M059J (cell line): ENCODE measurements around the gene MCTP2. TPM values are rescaled to one million over a fixed set of nuclear protein-coding genes. Genes with fewer than 3 reads are reported as not detected.
A peak's percentile ranks its signal among the peaks of the same experiment; 100 is the strongest.

ENCODE experiments used
- DNase-seq: peaks from one replicate; pipeline ENCODE4 v3.0.0-alpha.2; 2012; ENCODE audit warnings: low read depth
- total RNA-seq: library from RNA; depleted of rRNA; stranded (reverse); fragments of >200 nt; shearing (Covaris generic); gene quantifications from 2 replicates; pipeline ENCODE4 v1.2.3, GENCODE V29; 2014

MCTP2 gene
- total RNA-seq, 1 experiment from 2014 or later: 0.91 TPM

DNA sequence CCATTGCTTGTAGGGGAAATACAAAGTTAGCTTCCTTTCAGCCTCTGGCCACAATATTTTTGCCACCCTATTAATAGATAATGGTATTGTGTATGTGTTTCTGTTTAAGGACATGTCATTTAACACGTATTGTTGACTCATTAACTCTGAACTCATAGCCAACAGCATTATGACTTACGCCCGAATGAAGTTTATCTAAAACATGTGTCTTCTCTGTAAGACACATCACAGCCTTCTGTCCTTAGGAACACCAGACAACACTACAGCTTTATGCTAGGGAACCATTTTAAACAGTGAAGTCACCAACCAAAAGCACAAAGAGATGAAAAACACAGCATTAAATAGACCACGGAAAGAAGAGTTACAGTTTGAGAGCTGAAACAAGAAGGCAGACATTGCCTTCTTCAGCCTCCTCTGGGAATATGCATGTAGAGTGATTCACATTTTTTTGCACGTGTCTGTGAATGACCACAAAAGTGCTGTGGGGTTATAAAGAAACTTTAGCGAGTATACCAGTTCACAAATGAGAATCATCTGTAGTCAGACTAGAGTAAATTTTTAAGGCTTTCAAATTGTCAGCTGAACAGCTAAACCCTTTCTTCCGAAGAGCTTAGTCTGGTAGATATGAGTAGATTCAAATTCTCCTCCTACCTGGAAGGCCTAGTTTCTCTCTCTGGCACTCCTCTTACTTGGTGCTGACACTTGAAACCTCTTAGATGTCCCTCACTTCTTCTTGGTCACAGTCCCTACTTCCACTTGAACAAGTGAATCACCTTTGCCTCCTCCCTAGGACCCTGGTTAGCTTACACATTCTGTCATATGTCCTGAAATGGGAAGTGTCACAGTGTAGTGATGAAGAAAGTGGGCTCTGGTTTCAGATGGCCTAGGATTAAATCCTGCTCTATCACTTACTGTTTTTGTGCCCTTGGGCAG lies 32.2 kb downstream of the MCTP2 start:
- peak; percentile 9 for DNase-seq

- DNase-seq: peak; percentile 7
Measured at GRCh38 chr15:94265009-94265408, 33.6 kb downstream of the MCTP2 start.

DNA sequence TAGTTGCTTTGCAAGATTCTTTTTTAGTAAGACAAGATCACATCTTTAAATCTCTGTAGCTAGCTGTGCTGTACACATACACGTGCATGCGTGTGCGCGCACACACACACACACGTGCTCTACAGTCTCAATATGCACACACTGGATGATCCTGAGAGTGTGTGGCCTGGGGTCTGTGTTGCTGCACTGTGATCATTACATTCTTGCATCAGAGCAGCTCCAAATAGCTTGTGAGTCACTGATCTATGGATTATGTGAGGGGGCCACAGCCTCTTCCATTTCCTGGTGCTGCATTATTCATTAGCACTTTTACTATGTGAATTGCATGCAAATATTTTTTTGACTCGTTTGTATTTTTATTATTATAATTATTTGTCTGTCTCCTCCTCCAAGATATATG lies 34.6 kb downstream of the MCTP2 start:
- no peak for DNase-seq

GRCh38 chr15:94266789-94267188 lies 35.4 kb downstream of the MCTP2 start:
- no peak for DNase-seq

DNA sequence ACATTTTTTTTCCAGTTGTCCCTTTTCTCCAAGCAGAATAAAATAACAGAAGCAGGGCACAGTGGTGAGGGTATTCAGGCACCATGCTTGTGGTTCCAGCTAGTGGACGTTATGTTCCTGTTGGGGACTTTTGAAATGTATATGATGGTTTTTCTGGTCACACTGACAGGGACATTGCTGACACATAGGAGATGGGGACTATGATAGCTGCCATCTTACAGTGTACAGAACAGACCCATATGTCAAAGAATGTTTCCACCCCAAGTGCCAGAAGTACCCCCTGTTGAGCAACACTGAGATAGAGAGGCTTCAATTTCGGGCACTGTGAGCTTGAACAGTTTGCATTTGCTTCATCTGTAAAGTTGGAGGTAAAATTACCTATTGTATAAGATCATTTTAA lies 38.6 kb downstream of the MCTP2 start:
- DNase-seq: no peak

- DNase-seq: no peak
Measured at GRCh38 chr15:94270570-94270969, 39.2 kb downstream of the MCTP2 start.

- DNase-seq: no peak
Measured at GRCh38 chr15:94272251-94272898, 41.0 kb downstream of the MCTP2 start.

DNA sequence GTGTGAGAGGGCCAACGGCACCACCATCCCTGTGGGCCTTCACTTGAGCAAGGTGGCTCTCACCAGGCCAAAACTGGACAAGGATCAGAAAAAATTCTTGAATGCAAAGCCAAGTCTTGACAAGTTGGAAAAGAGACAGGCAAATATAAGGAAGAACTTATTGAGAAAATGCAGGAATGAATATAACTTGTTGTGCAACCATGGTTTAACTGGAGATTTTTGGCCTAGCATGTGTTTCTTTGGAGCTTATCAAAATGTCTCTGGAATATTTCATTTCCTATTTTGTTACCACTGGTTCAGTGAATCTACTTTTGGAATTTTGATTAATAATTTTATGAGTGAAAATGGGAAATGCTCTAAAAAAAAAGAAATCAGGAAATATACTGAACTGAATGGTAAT lies 42.5 kb downstream of the MCTP2 start:
- DNase-seq: no peak

DNA sequence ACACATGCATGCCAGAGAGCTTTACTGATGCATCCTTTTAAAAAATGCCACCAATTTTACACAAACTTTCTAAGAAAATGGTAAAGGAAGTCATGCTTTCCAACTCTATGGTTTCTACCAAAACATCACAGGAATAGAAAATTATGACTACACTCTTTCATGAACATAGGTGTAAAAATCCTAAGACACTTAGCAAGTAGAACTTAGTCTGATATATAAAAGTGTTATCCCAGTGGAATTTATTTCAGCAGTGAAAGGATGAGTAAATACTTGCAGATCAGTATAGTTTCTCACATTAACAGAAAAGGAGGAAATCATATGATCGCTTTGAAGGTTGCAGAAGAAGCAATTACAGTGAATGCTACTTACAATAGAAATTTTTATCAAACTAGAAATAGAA lies 43.4 kb downstream of the MCTP2 start:
- no peak for DNase-seq

GRCh38 chr15:94277485-94277884 lies 46.1 kb downstream of the MCTP2 start:
- no peak for DNase-seq

DNA sequence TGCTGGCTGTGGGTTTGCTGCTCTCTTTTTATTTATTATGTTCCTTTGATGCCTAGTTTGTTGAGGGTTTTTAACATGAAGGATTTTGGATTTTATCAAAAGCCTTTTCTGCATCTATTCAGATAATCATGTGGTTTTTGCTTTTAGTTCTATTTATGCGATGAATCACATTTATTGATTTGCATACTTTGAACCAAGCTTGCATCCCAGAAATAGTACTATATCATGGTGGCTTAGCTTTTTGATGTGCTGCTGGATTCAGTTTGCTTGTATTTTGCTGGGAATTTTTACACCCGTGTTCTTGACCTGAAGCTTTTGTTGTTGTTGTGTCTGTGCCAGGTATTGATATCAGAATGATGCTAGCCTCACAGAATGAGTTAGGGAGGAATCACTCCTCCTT lies 48.4 kb downstream of the MCTP2 start:
- no peak for DNase-seq

DNA sequence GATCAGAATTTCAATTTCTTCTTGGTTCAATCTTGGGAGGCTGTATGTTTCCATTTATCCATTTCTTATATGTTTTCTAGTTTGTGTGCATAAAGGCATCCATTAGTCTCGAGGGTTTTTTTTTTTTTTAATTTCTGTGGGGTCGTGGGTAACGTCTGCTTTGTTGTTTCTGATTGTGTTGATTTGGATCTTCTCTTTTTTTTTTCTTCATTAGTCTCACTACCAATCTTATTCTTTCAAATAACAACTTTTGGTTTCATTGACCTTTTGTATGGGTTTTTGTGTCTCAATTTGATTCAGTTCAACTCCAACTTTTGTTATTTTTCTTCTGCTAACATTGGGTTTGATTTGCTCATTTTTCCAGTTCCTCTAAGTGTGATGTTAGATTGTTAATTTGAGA lies 48.9 kb downstream of the MCTP2 start:
- no peak for DNase-seq

DNA sequence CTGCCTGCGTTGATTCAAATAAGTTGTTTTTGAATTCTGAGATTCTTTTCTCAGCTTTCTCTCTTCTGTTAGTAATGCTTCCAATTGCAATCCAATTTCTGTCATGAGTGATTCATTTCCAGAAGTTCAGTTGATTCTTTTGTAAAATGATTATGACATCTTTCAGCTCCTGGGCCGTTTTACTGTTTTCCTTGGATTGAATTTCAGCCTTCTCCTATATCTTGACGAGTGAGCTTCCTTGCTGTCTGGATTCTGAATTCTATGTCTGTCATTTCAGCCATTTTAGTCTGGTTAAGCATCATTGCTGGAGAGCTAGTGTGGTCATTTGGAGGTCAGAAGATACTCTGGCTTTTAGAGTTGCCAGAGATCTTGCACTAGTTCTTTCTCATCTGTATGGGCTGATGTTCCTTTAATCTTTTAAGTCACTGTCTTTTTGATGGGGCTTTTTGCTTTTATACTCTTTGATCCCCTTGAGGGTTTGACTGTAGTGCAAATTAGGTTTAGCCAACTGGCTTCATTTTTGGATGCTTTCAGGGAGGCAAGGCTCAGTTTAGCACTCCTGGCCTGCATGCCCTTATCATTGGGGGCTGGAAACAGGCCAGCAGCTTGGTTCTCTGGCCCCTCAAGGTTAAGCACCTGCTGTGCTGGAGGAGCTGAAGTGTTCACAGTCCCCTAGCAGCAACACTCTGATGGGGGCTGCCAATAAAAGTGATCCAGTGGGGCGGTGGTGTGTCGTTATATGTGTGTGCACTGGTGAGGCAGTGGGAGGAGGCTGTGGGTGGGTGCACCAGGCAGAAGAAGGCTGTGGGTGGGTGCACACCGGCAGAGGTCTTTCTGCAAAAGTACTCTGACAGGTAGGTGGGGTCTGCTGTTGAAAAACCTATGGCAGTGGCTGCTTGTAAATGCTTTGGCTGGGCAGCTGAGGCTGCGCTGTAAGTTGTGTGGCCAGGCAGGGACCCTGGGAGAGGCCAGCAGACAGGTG lies 51.2 kb downstream of the MCTP2 start:
- no peak for DNase-seq

DNA sequence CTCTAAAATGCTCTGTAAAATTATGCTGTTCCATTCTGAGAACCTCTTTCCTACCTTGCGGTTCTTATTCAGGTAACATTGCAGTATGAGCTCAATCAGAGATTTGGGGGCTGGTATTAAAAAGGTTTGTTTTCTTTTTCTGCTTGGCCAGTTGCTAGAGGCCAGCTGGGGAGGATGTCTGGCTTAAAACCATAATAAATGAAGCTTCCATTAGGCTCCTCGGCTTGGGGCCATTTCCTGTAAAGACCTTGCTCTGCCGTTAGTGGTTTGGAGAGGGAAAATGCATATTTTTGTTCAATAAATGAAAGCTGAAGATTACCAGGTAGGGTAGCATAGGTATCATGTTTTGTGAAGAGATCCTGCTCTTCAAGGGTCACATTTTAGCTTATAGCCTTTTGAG lies 55.2 kb downstream of the MCTP2 start:
- DNase-seq: no peak

GRCh38 chr15:94287794-94288246 lies 56.5 kb downstream of the MCTP2 start:
- DNase-seq: no peak

DNA sequence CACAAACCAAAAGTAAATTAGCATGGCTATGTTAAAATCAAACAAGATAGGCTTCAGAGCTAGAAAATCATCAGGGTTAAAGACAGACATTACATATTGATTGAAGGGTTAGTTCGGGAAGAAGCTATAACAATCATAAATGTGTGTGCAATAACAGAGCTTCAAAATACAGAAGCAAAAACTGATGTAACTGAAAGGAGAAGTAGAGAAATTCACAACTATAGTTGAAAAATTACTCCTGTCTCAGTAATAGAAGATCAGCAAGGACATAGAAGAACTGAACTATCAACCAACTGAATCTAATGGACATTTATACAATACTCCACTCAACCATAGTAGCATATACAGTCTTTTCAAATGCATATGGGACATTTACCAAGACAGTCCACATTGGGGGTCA lies 59.4 kb downstream of the MCTP2 start:
- DNase-seq: no peak

DNA sequence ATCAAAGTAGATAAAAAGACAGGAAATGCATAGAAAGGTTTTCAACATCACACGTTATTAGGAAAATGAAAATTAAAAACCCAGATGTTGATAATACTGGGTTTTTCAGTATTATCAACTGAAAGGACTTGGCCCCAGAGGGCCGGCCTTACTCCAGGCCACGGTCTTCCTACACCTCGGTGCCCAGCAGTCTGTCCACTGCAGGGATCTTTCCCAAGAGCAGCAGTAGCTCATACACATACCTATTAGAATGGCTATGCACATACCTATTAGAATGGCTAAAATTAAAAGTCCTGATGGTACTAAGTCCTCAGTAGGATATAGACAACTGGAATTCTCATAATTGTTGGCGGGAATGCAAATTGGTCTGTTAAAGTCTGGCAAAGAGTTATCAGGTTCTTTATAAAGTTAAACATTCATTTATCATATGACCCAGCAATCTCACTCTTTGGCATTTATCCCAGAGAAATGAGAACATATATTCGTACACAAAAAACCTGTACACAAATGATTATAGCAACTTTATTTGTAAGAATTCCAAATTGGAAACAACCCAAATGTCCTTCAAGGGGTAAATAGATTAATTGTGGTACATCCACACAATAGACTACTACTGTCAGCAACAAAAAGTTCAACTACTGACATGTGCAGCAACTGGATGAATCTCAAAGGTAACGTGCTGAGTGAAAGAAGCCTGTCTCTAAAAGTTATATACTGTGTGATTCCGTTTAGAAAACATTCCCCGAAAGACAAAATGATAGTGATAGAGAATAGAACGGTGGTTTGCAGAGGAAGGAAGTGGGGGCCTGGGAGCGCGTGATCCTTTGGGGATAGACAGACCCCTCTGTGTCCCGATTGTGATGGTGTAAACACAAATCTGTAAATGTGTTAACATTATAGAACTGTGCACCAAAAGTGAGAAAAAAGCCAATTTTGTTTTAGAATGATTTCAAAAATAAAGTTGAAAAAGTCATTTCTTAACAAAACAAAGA lies 62.3 kb downstream of the MCTP2 start:
- DNase-seq: no peak

DNA sequence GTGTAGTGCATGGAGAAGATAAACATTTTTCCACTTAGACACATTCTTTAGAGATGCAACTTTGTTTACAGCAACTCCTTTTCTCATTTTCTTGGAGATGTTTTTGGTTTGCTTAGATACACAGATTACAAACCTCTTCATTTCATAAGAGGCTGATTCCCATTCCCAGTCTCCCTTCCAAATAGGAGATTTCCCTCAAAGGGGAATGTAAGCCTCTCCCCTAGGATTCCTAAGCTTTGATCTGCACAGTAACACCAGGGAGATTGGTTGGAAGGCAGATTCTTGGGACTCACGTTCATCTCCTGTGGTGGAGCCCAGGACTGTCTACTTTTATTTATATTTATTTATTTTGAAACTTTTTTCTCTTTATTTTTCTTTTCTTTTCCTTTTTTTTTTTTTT lies 63.2 kb downstream of the MCTP2 start:
- DNase-seq: no peak

- DNase-seq: no peak
Measured at GRCh38 chr15:94295275-94295674, 63.9 kb downstream of the MCTP2 start.

- DNase-seq: no peak
Measured at GRCh38 chr15:94296717-94297116, 65.4 kb downstream of the MCTP2 start.

DNA sequence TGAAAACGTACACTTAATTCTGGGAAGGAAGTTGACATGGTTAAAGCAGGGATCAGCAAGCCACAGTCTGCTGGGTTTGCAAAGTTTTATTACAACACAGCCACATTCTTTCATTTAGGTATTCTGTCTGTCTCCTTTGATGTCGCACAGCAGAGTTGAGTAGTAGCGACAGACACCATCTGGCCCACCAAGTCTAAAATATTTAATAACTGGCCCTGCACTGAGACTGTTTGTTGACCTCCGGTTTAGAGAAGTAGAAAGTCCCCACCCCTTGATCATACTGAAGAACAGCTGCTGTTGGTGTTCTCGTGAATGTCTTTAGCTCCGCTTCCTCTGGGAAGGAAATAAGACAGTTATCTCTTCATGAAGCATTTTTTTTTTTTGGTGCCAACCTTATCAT lies 66.2 kb downstream of the MCTP2 start:
- no peak for DNase-seq
